Neural progenitor cell (in vitro differentiated cells): ENCODE results near the gene THAP10. TPM values are rescaled to one million over a fixed set of nuclear protein-coding genes. Genes with fewer than 3 reads are reported as not detected.

Experiments
- DNase-seq: peaks from one replicate; pipeline ENCODE4 v3.0.0-alpha.2; 2016; ENCODE audit warnings: low spot score
- H2AFZ ChIP-seq: fragments of 200-600 bp; sonication (generic); replicated peaks from 2 replicates; pipeline ENCODE4 v1.6.1; 2016; ENCODE audit warnings: antibody characterized with exemption
- H3F3A ChIP-seq: fragments of 200-600 bp; sonication (generic); 2 replicates; pipeline ENCODE4 v1.6.1; 2016; ENCODE audit warnings: antibody characterized with exemption, low read depth
- H3K27ac ChIP-seq: fragments of 200-600 bp; sonication (generic); 2 replicates; pipeline ENCODE4 v1.5.1; 2016; ENCODE audit warnings: mild to moderate bottlenecking
- H3K27me3 ChIP-seq: fragments of 200-600 bp; sonication (generic); 2 replicates; pipeline ENCODE4 v1.6.1; 2016; ENCODE audit warnings: mild to moderate bottlenecking, moderate library complexity
- H3K36me3 ChIP-seq: fragments of 200-600 bp; sonication (generic); 2 replicates; pipeline ENCODE4 v1.5.1; 2016
- H3K4me1 ChIP-seq: fragments of 200-600 bp; sonication (generic); 2 replicates; pipeline ENCODE4 v1.6.1; 2016; ENCODE audit warnings: mixed run types
- H3K4me2 ChIP-seq: fragments of 200-600 bp; sonication (generic); 2 replicates; pipeline ENCODE4 v1.6.1; 2016
- H3K4me3 ChIP-seq: fragments of 200-600 bp; sonication (generic); 2 replicates; pipeline ENCODE4 v1.5.1; 2016
- H3K79me2 ChIP-seq: fragments of 200-600 bp; sonication (generic); 2 replicates; pipeline ENCODE4 v1.6.1; 2016; ENCODE audit warnings: low read depth
- H3K9ac ChIP-seq: fragments of 200-600 bp; sonication (generic); 2 replicates; pipeline ENCODE4 v1.6.1; 2016
- H3K9me3 ChIP-seq: fragments of 200-600 bp; sonication (generic); 2 replicates; pipeline ENCODE4 v1.5.1; 2016; ENCODE audit warnings: low read depth
- H4K20me1 ChIP-seq: fragments of 200-600 bp; sonication (generic); 2 replicates; pipeline ENCODE4 v1.6.1; 2016; ENCODE audit warnings: low read depth
- H3K27ac Mint-ChIP-seq: 3 replicates; pipeline ENCODE4 v1.8.0; 2021; ENCODE audit warnings: mixed read lengths
- H3K27me3 Mint-ChIP-seq: 2 replicates; pipeline ENCODE4 v1.8.0; 2022; ENCODE audit warnings: low read depth, mild to moderate bottlenecking, inconsistent platforms, moderate library complexity, mixed read lengths; ENCODE audit not compliant: insufficient read depth
- H3K36me3 Mint-ChIP-seq: 3 replicates; pipeline ENCODE4 v1.8.0; 2021; ENCODE audit warnings: mixed read lengths
- H3K4me1 Mint-ChIP-seq: 3 replicates; pipeline ENCODE4 v1.8.0; 2021; ENCODE audit warnings: mixed read lengths
- H3K4me3 Mint-ChIP-seq: 3 replicates; pipeline ENCODE4 v1.8.0; 2021; ENCODE audit warnings: mild to moderate bottlenecking, moderate library complexity, mixed read lengths
- H3K9me3 Mint-ChIP-seq: 3 replicates; pipeline ENCODE4 v1.8.0; 2020; ENCODE audit warnings: mixed read lengths
- EZH2 ChIP-seq: fragments of 200-600 bp; sonication (generic); IDR thresholded peaks from 2 replicates; pipeline ENCODE4 v1.6.1; 2017; ENCODE audit warnings: antibody characterized with exemption, mild to moderate bottlenecking, moderate library complexity
- EZH2phosphoT487 ChIP-seq: fragments of 200-600 bp; sonication (generic); IDR thresholded peaks from 2 replicates; pipeline ENCODE4 v1.6.1; 2017; ENCODE audit warnings: antibody characterized with exemption
- total RNA-seq: library from RNA; depleted of rRNA; stranded (reverse); fragments of >200 nt; gene quantifications from 2 replicates; pipeline ENCODE4 v1.2.3, GENCODE V29; 2015; ENCODE audit warnings: low replicate concordance
- TF ChIP-seq, protein P1 (sequence below): fragments of 200-600 bp; sonication (generic); IDR thresholded peaks from 2 replicates; pipeline ENCODE4 v1.5.1; 2017; ENCODE audit warnings: antibody characterized with exemption, mild to moderate bottlenecking

The THAP10 gene
- total RNA-seq, 1 donor from 2014 or later, result 8.0 TPM

DNA sequence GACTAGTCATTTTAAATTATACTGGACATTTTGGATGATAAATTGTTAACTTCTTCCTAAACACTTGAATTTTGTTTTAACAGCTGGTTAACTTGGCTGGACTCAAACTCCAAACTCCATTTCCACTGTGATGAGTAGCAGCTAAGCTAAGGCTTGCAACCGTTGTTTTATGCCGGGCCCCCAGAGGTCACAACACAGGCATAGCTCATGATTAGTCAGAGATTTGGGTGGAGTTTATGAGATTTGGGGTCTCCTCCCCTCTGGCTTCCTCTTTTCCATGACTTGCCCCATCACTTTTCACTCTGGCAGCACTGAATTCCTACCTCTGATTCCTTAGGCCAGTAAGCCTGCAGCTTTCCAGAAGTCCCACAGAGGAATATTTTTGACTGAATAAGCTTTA, 12.8 kb downstream of the THAP10 start:
- Histone ChIP-seq H3K4me3 (no peak overlapping the region), H3K27ac (no peak overlapping the region), H4K20me1 (no peaks in the 10 kb centered on the region), H3K27me3 (no peaks in the 10 kb centered on the region), H3K4me1 (no peaks in the 10 kb centered on the region), H3K9me3 (no peaks in the 10 kb centered on the region), H3K4me2 (no peak overlapping the region), H3K79me2 (no peaks in the 10 kb centered on the region), H3F3A (no peaks in the 10 kb centered on the region), H3K36me3 (no peaks in the 10 kb centered on the region), H3K9ac (no peak overlapping the region), H2AFZ (no peak overlapping the region)
- H3K4me3 Mint-ChIP-seq, result no peak overlapping the region
- no peaks in the 10 kb centered on the region for H3K36me3 Mint-ChIP-seq
- DNase-seq, result no peak
- no peaks in the 10 kb centered on the region for H3K27me3 Mint-ChIP-seq
- TF ChIP-seq, protein P1, sequence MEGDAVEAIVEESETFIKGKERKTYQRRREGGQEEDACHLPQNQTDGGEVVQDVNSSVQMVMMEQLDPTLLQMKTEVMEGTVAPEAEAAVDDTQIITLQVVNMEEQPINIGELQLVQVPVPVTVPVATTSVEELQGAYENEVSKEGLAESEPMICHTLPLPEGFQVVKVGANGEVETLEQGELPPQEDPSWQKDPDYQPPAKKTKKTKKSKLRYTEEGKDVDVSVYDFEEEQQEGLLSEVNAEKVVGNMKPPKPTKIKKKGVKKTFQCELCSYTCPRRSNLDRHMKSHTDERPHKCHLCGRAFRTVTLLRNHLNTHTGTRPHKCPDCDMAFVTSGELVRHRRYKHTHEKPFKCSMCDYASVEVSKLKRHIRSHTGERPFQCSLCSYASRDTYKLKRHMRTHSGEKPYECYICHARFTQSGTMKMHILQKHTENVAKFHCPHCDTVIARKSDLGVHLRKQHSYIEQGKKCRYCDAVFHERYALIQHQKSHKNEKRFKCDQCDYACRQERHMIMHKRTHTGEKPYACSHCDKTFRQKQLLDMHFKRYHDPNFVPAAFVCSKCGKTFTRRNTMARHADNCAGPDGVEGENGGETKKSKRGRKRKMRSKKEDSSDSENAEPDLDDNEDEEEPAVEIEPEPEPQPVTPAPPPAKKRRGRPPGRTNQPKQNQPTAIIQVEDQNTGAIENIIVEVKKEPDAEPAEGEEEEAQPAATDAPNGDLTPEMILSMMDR, result no peak
- TF ChIP-seq EZH2, result no peak
- TF ChIP-seq EZH2phosphoT487, result no peak
- no peaks in the 10 kb centered on the region for H3K9me3 Mint-ChIP-seq
- H3K27ac Mint-ChIP-seq, result no peak overlapping the region
- no peaks in the 10 kb centered on the region for H3K4me1 Mint-ChIP-seq

DNA sequence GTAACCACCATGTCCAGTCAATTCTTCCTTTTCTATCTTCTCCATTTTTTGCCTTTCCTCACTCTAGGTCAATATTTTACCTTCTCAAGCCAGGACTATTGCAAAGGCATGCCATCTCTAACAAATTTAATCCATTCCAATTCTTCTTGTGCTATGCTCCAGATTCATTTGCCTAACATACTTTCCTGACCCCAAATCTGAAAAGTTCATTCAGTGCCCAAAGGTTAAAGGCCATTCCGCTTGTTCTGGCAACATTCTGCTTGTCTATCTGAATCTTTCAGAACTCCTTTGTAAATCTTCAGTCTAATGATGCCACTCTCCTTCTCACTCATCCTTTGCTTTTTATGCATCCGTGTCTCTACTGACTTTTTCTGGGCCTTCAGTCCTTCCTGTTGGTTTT, 15.6 kb downstream of the THAP10 start:
- TF ChIP-seq EZH2 (no peak), EZH2phosphoT487 (no peak)
- TF ChIP-seq, protein P1, result no peak
- H3K4me3 Mint-ChIP-seq, result no peak overlapping the region
- H3K36me3 Mint-ChIP-seq, result peaks cover 2% of the 10 kb centered on the region
- H3K9me3 ChIP-seq, result no peaks in the 10 kb centered on the region
- peaks cover 3% of the 10 kb centered on the region for H3K9me3 Mint-ChIP-seq
- no peaks in the 10 kb centered on the region for H3K27me3 Mint-ChIP-seq
- no peaks in the 10 kb centered on the region for H3K79me2 ChIP-seq
- no peak overlapping the region for H3K9ac ChIP-seq
- no peak overlapping the region for H3K27ac ChIP-seq
- no peaks in the 10 kb centered on the region for H3K4me1 Mint-ChIP-seq
- DNase-seq, result no peak
- no peaks in the 10 kb centered on the region for H3K27me3 ChIP-seq
- H3K27ac Mint-ChIP-seq, result no peak overlapping the region
- no peak overlapping the region for H2AFZ ChIP-seq
- H3F3A ChIP-seq, result no peaks in the 10 kb centered on the region
- no peaks in the 10 kb centered on the region for H4K20me1 ChIP-seq
- no peak overlapping the region for H3K4me3 ChIP-seq
- no peak overlapping the region for H3K4me2 ChIP-seq
- H3K4me1 ChIP-seq, result no peaks in the 10 kb centered on the region
- H3K36me3 ChIP-seq, result no peaks in the 10 kb centered on the region

DNA sequence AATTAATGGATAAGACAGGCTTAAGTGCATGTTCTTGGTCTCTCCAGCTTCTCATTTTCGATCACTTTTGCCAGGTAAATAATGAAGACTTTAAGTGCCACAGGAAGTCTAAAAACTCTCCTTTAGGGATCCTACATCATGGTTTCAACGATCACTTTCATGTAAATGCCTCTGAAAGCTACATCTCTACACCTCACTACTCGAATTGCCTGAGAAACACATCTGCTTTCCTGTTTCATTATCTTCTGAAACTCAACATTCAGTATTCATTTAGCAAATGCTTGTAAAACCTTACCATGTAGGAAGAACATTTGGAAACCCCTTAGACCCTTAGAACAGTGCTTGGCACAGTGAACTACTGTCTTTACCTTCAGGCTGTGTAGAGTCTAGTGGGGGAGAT, 16.2 kb downstream of the THAP10 start:
- Histone ChIP-seq H3K4me3 (no peak overlapping the region), H3K4me2 (no peak overlapping the region), H3K36me3 (no peaks in the 10 kb centered on the region), H3F3A (no peaks in the 10 kb centered on the region), H3K9ac (no peak overlapping the region), H3K9me3 (no peaks in the 10 kb centered on the region), H3K4me1 (no peaks in the 10 kb centered on the region), H3K79me2 (no peaks in the 10 kb centered on the region), H3K27me3 (no peaks in the 10 kb centered on the region), H2AFZ (no peak overlapping the region), H3K27ac (no peak overlapping the region), H4K20me1 (no peaks in the 10 kb centered on the region)
- peaks cover 4% of the 10 kb centered on the region for H3K9me3 Mint-ChIP-seq
- H3K4me1 Mint-ChIP-seq, result no peaks in the 10 kb centered on the region
- H3K36me3 Mint-ChIP-seq, result peaks cover 2% of the 10 kb centered on the region
- TF ChIP-seq EZH2, result no peak
- DNase-seq, result no peak
- no peaks in the 10 kb centered on the region for H3K27me3 Mint-ChIP-seq
- no peak overlapping the region for H3K4me3 Mint-ChIP-seq
- no peak overlapping the region for H3K27ac Mint-ChIP-seq

DNA sequence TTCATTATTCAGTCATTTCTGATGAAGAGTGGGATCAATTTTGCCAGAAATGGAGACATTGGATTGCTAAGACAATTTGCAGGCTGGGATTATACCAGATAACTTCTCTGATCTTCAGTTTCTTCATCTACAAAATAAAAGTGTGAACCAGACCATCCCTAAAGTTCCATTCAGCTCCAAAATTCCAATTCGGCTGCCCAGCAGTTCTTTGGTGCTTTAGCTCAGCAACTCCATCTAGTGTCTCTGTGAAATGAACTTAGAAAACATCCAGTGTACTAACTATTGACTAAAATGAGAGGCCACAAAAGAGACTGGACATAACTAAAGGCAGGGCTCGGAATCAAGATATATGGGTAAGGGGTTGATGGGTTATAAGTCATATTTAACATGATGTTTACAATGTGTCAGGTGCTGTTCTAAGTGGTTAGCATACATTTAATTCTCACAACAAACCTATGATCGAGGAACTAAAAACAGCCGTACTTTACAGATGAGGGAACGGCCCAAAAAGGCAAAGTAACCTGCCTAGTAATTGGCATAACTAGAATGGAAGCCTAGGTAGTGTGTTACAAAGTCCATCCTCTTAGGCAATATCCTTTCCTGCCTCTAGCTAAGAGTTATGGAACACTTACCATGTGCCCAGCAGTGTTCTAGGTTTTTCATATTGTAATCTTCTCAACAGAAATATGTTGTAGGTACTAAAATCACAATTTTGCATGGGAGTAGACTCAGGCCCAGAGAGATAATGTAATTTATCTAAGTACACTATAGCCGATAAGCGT, 17.0 kb downstream of the THAP10 start:
- Mint-ChIP-seq H3K9me3 (peaks cover 6% of the 10 kb centered on the region), H3K4me1 (no peaks in the 10 kb centered on the region), H3K36me3 (peaks cover 2% of the 10 kb centered on the region), H3K4me3 (no peak overlapping the region), H3K27ac (no peak overlapping the region), H3K27me3 (no peaks in the 10 kb centered on the region)
- Histone ChIP-seq H3F3A (no peaks in the 10 kb centered on the region), H3K9ac (no peak overlapping the region), H3K4me3 (no peak overlapping the region), H3K9me3 (no peaks in the 10 kb centered on the region), H3K4me2 (no peak overlapping the region), H3K27ac (no peak overlapping the region), H4K20me1 (no peaks in the 10 kb centered on the region), H3K27me3 (no peaks in the 10 kb centered on the region), H3K4me1 (no peaks in the 10 kb centered on the region), H2AFZ (no peak overlapping the region), H3K79me2 (no peaks in the 10 kb centered on the region), H3K36me3 (no peaks in the 10 kb centered on the region)
- TF ChIP-seq EZH2 (no peak), EZH2phosphoT487 (no peak)
- TF ChIP-seq, protein P1, result peak; percentile 48
- DNase-seq, result peak; percentile 30
